ENCODE data around the gene GJC2. TPM values are rescaled to one million over a fixed set of nuclear protein-coding genes. Genes with fewer than 3 reads are reported as not detected.

Gene GJC2
- total and polyA plus RNA-seq, 10 of the 15 experiments (the other 5 are each of a cell fraction or from before 2014, with no cell fraction given) = 0.04 to 0.44 (median 0.07) TPM; not detected in 4

DNA sequence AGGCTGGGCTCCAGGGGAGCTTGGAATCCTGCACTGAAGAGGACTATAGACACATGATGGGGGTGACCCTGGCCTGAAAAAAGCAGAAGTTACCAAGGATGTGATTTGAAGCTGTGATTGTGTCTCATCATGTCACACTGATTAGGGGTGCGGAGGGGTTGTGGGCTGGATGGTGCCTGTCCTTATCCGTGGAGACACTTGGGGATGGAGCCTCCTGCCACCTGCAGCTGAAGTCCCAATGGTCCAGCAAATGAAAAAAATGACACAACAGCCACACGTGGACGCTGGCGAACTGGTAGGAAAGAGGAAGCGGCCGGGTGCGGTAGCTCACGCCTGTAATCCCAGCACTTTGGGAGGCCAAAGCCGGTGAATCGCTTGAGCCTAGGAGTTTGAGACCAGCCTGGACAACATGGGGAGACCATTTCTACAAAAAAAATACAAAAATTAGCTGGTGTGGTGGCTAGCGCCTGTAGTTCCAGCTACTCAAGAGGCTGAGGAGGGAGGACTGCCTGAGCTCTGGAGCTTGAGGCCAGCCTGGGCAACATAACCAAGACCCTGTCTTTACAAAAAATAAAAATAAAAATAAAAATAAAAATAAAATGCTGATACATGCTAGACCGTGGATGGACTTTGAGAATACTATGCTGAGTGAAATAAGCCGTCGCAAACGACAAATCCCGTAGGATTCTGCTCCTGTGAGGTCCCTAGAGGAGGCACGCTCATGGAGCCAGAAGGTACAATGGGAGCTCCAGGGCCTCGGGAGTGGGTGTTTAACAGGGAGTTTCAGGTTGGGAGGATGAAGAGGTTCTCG, 15.0 kb downstream of the GJC2 start:
- Histone ChIP-seq H3K9me3 (replicated peaks; ENCODE audit: control insufficient read depth, insufficient read depth, low read length) (no peaks in the 10 kb centered on the region), H4K20me1 (ENCODE audit: control insufficient read depth, insufficient read depth) (no peaks in the 10 kb centered on the region), H3K9ac (ENCODE audit: control insufficient read depth, insufficient read depth, low read length) (peak overlapping the region; percentile 81), H2AFZ (ENCODE audit: control insufficient read depth, low read depth, low read length) (peak overlapping the region; percentile 95), H3K27ac (ENCODE audit: control insufficient read depth, insufficient read depth) (peak overlapping the region; percentile 82), H3K36me3 (ENCODE audit: control insufficient read depth in 2 of 2, insufficient read depth in 2 of 2, low read length in 1 of 2) (no peaks in the 10 kb centered on the region), H3K4me1 (ENCODE audit: control insufficient read depth, insufficient read depth, low read length) (peaks cover 7% of the 10 kb centered on the region), H3K79me2 (ENCODE audit: control insufficient read depth, insufficient read depth, low read length) (peaks cover 4% of the 10 kb centered on the region), H3K4me2 (ENCODE audit: control insufficient read depth, insufficient read depth) (peak overlapping the region; percentile 90), H3K27me3 (replicated peaks in 1 of 2; ENCODE audit: control insufficient read depth in 2 of 2, insufficient read depth in 2 of 2, low read length in 1 of 2) (no peaks in the 10 kb centered on the region), H3K4me3 (peak overlapping the region; percentile 90; the same call in 1 of the 2 replicates)
- FAIRE-seq (no peak), DNase-seq (ENCODE audit: low read depth, low spot score) (no peak), ATAC-seq (no peak; the same call in 2 of the 3 replicates)
- intact Hi-C loops (cut with micrococcal nuclease; ENCODE audit: unreplicated experiment) = loop anchor here (1.0 to 2.0 kb wide), 2 partner anchors 24 to 82 kb away; partner anchors contain the start of genes ARF1 and GUK1
- WGBS (ENCODE audit: insufficient coverage, insufficient replicate concordance, low lambda C conversion rate, missing lambda C conversion rate) = 48% methylated on average over 20 of the region's 20 CpGs
- TF ChIP-seq, protein P1, sequence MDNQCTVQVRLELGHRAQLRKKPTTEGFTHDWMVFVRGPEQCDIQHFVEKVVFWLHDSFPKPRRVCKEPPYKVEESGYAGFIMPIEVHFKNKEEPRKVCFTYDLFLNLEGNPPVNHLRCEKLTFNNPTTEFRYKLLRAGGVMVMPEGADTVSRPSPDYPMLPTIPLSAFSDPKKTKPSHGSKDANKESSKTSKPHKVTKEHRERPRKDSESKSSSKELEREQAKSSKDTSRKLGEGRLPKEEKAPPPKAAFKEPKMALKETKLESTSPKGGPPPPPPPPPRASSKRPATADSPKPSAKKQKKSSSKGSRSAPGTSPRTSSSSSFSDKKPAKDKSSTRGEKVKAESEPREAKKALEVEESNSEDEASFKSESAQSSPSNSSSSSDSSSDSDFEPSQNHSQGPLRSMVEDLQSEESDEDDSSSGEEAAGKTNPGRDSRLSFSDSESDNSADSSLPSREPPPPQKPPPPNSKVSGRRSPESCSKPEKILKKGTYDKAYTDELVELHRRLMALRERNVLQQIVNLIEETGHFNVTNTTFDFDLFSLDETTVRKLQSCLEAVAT (IDR thresholded peaks at IDR 0.05) = 0 out of 2 replicates have a peak, but pooled peaks have one; percentile 60
- TF ChIP-seq TCF7 (IDR thresholded peaks at IDR 0.05; ENCODE audit: borderline replicate concordance) = no peak
- no peak for TF ChIP-seq ESRRA (IDR thresholded peaks at IDR 0.05; ENCODE audit: low read length)
- peak; percentile 28 to 57; a peak in 3 of 4 replicates for TF ChIP-seq IKZF2 (IDR thresholded peaks at IDR 0.05)
- TF ChIP-seq, protein P2, sequence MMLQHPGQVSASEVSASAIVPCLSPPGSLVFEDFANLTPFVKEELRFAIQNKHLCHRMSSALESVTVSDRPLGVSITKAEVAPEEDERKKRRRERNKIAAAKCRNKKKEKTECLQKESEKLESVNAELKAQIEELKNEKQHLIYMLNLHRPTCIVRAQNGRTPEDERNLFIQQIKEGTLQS (IDR thresholded peaks at IDR 0.05; ENCODE audit: borderline replicate concordance, extremely low read depth, low read depth, low read length) = no peak
- TF ChIP-seq, protein P3, sequence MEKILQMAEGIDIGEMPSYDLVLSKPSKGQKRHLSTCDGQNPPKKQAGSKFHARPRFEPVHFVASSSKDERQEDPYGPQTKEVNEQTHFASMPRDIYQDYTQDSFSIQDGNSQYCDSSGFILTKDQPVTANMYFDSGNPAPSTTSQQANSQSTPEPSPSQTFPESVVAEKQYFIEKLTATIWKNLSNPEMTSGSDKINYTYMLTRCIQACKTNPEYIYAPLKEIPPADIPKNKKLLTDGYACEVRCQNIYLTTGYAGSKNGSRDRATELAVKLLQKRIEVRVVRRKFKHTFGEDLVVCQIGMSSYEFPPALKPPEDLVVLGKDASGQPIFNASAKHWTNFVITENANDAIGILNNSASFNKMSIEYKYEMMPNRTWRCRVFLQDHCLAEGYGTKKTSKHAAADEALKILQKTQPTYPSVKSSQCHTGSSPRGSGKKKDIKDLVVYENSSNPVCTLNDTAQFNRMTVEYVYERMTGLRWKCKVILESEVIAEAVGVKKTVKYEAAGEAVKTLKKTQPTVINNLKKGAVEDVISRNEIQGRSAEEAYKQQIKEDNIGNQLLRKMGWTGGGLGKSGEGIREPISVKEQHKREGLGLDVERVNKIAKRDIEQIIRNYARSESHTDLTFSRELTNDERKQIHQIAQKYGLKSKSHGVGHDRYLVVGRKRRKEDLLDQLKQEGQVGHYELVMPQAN (conservative IDR thresholded peaks at IDR 0.05) = no peak
- TF ChIP-seq SPI1 (IDR thresholded peaks at IDR 0.05; ENCODE audit: borderline replicate concordance, insufficient read depth, low read depth, low read length) = peak; percentile 10; the same call in 1 of the 2 replicates
- TF ChIP-seq SRF (IDR thresholded peaks at IDR 0.05; ENCODE audit: low read depth in 2 of 2, low read length in 2 of 2) = no peak
- TF ChIP-seq, protein P4, sequence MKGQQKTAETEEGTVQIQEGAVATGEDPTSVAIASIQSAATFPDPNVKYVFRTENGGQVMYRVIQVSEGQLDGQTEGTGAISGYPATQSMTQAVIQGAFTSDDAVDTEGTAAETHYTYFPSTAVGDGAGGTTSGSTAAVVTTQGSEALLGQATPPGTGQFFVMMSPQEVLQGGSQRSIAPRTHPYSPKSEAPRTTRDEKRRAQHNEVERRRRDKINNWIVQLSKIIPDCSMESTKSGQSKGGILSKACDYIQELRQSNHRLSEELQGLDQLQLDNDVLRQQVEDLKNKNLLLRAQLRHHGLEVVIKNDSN (IDR thresholded peaks at IDR 0.05; ENCODE audit: borderline replicate concordance, extremely low read length, insufficient read depth, low read depth, low read length) = no peak
- 0 out of 2 replicates have a peak, but pooled peaks have one; percentile 47 for TF ChIP-seq NBN (IDR thresholded peaks at IDR 0.05)
- POLR2A ChIA-PET = interaction anchor here (1.0 to 3.8 kb wide), 4 partner anchors 21 to 82 kb away, joined by 3 to 43 read pairs (median 4); partner anchors contain the start of genes ARF1, C1orf35 and GUK1
- SMC1A ChIA-PET (ENCODE audit: uncharacterized antibody, unreplicated experiment) = interaction anchor here (0.6 to 3.0 kb wide), 7 partner anchors 11 to 1317 kb away, joined by 3 to 32 read pairs (median 3); partner anchors contain the start of gene GUK1
- CTCF ChIA-PET = interaction anchor here (0.6 to 5.2 kb wide), 16 partner anchors 15 to 402 kb away, joined by 3 to 54 read pairs (median 4); partner anchors contain the start of genes ARF1 and GUK1
- RAD21 ChIA-PET (ENCODE audit: unreplicated experiment) = interaction anchor here (1.3 to 4.6 kb wide), 4 partner anchors 25 to 166 kb away, joined by 8 to 34 read pairs (median 20); partner anchors contain the start of gene GUK1
- BruUV-seq (replicated peaks) = TSS peak; percentile 94
- in situ Hi-C loops (cut with MboI) = no loop called here
